Osteocyte (in vitro differentiated cells): Measurements from ENCODE around the gene NME4. TPM values are rescaled to one million over a fixed set of nuclear protein-coding genes. Genes with fewer than 3 reads are reported as not detected.

Experiments used
- DNase-seq: peaks from one replicate; pipeline ENCODE4 v3.0.0; 2021; ENCODE audit warnings: mixed read lengths; ENCODE audit not compliant: unreplicated experiment; ENCODE audit errors: extremely low spot score
- H3K27ac Mint-ChIP-seq: one replicate; pipeline ENCODE4 v1.8.0; 2021; ENCODE audit warnings: mild to moderate bottlenecking, mixed read lengths; ENCODE audit not compliant: unreplicated experiment
- H3K27me3 Mint-ChIP-seq: one replicate; pipeline ENCODE4 v1.8.0; 2021; ENCODE audit warnings: mixed read lengths; ENCODE audit not compliant: unreplicated experiment
- H3K36me3 Mint-ChIP-seq: one replicate; pipeline ENCODE4 v1.8.0; 2021; ENCODE audit warnings: mixed read lengths; ENCODE audit not compliant: unreplicated experiment
- H3K4me1 Mint-ChIP-seq: one replicate; pipeline ENCODE4 v1.8.0; 2021; ENCODE audit warnings: mixed read lengths; ENCODE audit not compliant: unreplicated experiment
- H3K4me3 Mint-ChIP-seq: one replicate; pipeline ENCODE4 v1.8.0; 2021; ENCODE audit warnings: mild to moderate bottlenecking, moderate library complexity, mixed read lengths; ENCODE audit not compliant: unreplicated experiment
- H3K9me3 Mint-ChIP-seq: one replicate; pipeline ENCODE4 v1.8.0; 2021; ENCODE audit warnings: mixed read lengths; ENCODE audit not compliant: unreplicated experiment
- total RNA-seq: library from RNA; stranded (reverse); gene quantifications from 2 replicates; pipeline ENCODE4 v1.2.1, GENCODE V29; 2021
- TF ChIP-seq, protein P1 (sequence below): fragments of 200-600 bp; sonication (generic); IDR thresholded peaks from 2 replicates; pipeline ENCODE4 v1.5.0; 2021; ENCODE audit warnings: antibody characterized with exemption, mild to moderate bottlenecking, moderate library complexity

NME4 gene
- total RNA-seq, 1 donor from 2014 or later, result 148 TPM

DNA sequence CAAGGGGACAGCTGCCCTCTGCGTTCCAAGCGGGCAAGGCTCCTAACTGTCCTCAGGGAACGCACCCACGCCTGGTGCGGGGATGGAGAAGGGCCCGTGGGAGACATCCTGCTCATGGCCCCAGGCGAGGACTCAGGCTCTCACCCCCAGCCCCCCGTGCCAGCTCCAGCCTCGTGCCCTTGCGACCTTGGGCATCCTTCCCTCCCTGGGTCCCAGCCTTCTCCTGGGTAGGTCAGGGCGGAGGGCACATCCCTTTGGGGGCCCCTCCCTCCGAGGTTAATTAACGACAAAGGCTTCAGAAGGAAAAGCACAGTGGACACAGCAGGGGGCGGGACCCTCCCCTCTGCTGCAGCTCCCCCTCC lies 18.2 kb upstream of the NME4 start:
- no peak for DNase-seq
- TF ChIP-seq, protein P1, sequence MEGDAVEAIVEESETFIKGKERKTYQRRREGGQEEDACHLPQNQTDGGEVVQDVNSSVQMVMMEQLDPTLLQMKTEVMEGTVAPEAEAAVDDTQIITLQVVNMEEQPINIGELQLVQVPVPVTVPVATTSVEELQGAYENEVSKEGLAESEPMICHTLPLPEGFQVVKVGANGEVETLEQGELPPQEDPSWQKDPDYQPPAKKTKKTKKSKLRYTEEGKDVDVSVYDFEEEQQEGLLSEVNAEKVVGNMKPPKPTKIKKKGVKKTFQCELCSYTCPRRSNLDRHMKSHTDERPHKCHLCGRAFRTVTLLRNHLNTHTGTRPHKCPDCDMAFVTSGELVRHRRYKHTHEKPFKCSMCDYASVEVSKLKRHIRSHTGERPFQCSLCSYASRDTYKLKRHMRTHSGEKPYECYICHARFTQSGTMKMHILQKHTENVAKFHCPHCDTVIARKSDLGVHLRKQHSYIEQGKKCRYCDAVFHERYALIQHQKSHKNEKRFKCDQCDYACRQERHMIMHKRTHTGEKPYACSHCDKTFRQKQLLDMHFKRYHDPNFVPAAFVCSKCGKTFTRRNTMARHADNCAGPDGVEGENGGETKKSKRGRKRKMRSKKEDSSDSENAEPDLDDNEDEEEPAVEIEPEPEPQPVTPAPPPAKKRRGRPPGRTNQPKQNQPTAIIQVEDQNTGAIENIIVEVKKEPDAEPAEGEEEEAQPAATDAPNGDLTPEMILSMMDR, result no peak
- peaks cover 19% of the 10 kb centered on the region for H3K4me1 Mint-ChIP-seq
- H3K27ac Mint-ChIP-seq, result no peak overlapping the region
- peaks cover 3% of the 10 kb centered on the region for H3K36me3 Mint-ChIP-seq
- no peaks in the 10 kb centered on the region for H3K27me3 Mint-ChIP-seq
- H3K4me3 Mint-ChIP-seq, result no peak overlapping the region
- H3K9me3 Mint-ChIP-seq, result no peaks in the 10 kb centered on the region

DNA sequence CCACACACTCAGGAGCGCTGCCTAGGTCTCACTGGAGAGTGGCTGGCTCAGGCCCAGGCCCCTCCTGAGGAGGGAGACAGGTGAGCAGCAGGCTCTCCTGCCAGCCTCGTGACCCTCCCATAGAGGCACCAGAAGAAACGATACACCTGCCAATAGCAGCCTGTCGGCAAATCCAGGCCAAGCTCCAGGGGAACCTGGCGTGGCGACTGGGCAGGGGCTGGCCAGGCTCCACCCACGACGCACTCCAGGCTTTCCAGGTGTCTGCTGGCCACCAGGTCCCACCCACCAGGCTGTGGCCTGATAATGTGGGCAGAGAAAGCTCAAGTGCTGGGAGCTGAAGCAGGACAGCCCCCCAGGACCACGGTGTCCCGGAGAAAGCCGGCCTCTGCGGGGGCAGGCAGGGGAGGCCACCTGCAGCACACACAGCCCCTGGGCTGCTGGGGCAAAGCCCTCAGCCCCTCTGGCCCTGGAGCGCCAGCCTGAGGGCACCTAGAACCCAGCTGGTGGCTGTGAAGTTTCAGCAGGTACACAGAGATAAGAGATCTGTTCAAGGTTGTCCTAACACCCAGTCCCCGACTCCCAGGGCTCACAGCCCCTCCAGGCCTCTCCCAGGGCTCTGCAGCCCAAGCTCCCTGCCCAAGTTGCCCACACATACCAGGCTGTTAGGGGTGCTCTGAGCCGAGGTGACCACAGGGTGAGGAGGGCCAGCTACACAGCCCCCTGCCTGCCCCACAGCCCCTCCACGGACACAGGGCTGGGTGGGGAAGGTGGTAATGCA lies 17.6 kb upstream of the NME4 start:
- DNase-seq, result no peak
- H3K4me1 Mint-ChIP-seq, result peaks cover 19% of the 10 kb centered on the region
- H3K27me3 Mint-ChIP-seq, result no peaks in the 10 kb centered on the region
- H3K27ac Mint-ChIP-seq, result no peak overlapping the region
- peaks cover 3% of the 10 kb centered on the region for H3K36me3 Mint-ChIP-seq
- no peaks in the 10 kb centered on the region for H3K9me3 Mint-ChIP-seq
- TF ChIP-seq, protein P1, result no peak
- no peak overlapping the region for H3K4me3 Mint-ChIP-seq

DNA sequence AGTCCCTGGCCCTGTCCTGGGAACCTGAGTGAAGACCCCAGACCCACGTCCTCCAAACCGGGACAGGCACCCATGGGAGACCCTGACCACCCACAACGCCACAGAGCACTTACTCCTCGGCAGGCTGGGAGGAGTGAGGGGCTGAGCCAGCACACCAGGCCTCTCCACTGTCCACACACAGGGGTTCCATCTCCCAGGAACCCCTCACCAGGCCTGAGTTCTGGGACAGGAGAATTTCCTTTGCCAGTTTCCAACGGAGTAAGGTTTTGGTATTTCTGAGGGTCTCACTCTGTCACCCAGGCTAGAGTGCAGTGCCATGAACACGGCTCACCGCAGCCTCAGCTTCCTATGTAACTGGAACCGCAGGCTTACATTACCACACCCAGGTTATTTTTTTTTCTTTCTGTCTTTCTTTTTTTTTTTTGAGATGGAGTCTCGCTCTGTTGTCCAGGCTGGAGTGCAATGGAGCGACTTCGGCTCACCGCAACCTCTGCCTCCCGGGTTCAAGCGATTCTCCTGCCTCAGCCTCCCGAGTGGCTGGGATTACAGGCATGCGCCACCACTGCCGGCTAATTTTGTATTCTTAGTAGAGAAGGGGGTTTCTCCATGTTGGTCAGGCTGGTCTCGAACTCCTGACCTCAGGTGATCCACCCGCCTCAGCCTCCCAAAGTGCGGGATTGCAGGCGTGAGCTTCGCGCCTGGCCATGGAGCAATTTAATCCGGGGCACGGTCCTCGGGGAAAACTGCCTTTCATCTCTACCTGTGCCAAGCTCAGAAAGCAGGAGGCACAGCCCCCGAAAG lies 16.8 kb upstream of the NME4 start:
- Mint-ChIP-seq H3K9me3 (no peaks in the 10 kb centered on the region), H3K36me3 (peaks cover 3% of the 10 kb centered on the region), H3K4me1 (peaks cover 19% of the 10 kb centered on the region), H3K27ac (no peak overlapping the region), H3K27me3 (no peaks in the 10 kb centered on the region), H3K4me3 (peak overlapping the region; percentile 74)
- DNase-seq, result no peak
- TF ChIP-seq, protein P1, result no peak

DNA sequence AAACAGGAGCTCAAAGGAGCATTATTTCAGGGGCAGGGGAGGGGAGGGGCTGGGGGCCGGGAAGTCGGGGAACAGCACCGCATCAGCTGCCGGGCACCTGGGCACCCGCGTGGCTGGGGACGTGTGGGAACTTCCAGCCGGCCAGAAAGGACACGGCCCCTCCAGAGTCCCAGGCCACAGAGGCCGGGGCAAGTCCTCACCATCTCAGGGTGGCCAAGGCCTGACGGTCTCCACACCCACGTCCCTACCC lies 16.3 kb upstream of the NME4 start:
- no peaks in the 10 kb centered on the region for H3K27me3 Mint-ChIP-seq

More for the DNA sequence above, 16.3 kb upstream of the NME4 start:
- peak overlapping the region; percentile 74 for H3K4me3 Mint-ChIP-seq
- H3K9me3 Mint-ChIP-seq, result no peaks in the 10 kb centered on the region
- TF ChIP-seq, protein P1, result no peak
- H3K27ac Mint-ChIP-seq, result no peak overlapping the region
- peaks cover 3% of the 10 kb centered on the region for H3K36me3 Mint-ChIP-seq
- DNase-seq, result no peak
- H3K4me1 Mint-ChIP-seq, result peaks cover 19% of the 10 kb centered on the region
